M059J (cell line): ENCODE measurements around the gene SCUBE2. TPM values are rescaled to one million over a fixed set of nuclear protein-coding genes. Genes with fewer than 3 reads are reported as not detected.

ENCODE experiments used
- DNase-seq: peaks from one replicate; pipeline ENCODE4 v3.0.0-alpha.2; 2012; ENCODE audit warnings: low read depth
- total RNA-seq: library from RNA; depleted of rRNA; stranded (reverse); fragments of >200 nt; shearing (Covaris generic); gene quantifications from 2 replicates; pipeline ENCODE4 v1.2.3, GENCODE V29; 2014

Gene SCUBE2
- total RNA-seq, 1 experiment from 2014 or later, result 0.37 TPM

DNA sequence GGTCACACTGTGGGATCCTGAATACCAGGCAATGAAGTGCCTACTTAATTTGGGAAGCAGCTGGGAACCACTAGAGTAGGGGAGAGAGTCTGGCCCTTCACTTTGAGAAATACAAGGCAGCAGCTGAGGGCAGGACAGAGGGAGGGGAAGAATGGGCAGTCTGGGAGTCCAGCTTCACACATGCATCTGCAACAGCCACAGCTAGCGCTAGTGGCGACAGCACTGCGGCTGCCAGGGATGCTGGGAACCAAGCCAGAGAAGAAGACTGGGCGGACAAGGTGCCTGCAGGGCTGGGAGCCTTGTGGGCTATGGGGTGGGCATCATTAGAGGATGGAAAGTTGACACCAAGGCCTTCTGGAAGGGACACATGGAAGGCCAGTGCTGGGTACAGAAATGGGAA, 15.8 kb downstream of the SCUBE2 start:
- peak; percentile 29 for DNase-seq

GRCh38 chr11:9074338-9075029, 16.9 kb downstream of the SCUBE2 start:
- no peak for DNase-seq

GRCh38 chr11:9073466-9074225, 17.8 kb downstream of the SCUBE2 start:
- no peak for DNase-seq

DNA sequence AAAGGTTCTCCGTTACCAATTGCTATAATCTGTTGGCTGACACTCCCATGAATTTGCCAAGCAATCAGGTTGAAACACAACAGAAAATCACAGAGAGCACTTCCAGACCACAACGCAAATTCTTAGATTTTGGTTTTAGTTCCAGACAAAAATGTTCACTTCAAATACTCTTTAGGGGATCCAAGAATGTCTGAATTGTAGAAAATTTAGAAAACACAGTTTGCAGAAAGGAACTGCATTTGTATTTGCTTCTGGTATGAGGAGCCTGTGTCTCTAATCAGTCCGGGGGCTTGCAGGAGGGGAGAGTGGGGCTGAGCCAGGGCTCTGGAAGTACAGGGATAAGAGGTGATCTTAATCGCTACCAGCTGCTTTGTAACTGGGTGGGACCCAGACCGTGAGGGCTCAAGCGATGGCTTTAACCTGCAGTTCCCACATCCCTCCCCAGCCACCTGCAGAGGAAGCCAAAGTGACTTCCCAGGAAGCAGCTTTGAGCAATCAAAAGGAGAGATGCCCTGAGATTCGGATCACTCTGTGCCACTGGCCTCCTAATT, 18.7 kb downstream of the SCUBE2 start:
- no peak for DNase-seq

GRCh38 chr11:9071692-9072091, 19.7 kb downstream of the SCUBE2 start:
- no peak for DNase-seq

DNA sequence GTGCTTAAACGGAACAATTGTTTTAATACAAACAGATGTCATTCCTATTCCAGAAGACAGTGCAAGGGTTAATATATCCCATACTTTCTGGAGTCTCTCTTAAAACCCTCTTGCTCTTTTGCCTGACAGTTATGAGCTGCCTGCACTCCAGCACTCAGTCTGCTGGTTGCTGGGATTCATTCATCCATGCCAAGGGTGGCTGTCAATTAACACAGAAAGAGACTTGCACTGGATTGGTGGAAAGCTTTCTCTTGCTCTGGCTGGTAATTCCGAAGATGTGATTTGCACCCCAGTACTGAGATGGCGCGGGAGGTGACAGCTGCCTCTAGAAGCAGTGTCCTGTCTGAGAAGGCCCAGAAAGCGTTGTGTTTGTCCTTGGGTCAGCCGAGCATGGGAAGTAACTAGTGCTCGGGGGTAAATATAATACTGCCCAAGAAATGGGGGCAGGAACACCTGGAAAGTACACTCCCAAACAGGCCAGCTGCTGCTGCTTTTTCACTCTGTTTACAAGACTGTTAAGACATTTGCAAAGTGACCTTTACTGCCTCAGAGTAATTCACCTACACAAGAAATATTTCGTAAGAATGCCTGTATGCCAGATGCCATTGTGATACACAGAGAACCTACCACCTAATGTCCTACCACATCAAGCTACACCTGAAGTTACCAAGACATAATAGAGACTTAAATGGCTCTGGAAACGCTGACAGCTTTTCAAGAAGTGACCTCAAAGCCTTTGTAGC, 20.5 kb downstream of the SCUBE2 start:
- DNase-seq, result no peak

- DNase-seq, result no peak
These were observed 21.4 kb downstream of the SCUBE2 start for GRCh38 chr11:9069862-9070470.

- DNase-seq, result no peak
These were observed 22.1 kb downstream of the SCUBE2 start for GRCh38 chr11:9069256-9069655.

DNA sequence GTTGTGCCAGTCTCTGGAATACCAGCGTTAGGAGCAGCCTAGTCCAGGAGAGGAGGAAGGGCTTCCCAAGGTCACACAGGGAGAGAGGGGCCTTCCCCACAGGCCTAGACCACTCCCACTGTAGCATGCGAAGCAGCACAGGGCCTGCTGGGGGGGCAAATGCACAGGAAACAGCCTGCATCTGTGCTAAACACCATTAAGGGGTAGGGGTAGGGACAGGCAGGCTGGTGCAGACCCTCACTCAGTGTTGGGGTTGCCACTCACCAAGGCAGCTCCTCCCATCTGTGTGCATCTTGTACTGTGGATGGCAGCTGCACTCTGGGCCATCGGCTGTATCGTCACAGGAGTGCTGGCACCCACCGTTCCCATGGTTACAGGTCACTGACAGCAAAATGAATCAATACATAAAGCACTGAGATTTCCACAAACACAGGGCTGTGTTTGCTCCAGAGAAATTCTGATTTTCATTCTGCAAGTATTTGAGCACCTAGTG, 24.9 kb downstream of the SCUBE2 start:
- DNase-seq, result no peak

- no peak for DNase-seq
These were observed 25.6 kb downstream of the SCUBE2 start for GRCh38 chr11:9065607-9066432.

DNA sequence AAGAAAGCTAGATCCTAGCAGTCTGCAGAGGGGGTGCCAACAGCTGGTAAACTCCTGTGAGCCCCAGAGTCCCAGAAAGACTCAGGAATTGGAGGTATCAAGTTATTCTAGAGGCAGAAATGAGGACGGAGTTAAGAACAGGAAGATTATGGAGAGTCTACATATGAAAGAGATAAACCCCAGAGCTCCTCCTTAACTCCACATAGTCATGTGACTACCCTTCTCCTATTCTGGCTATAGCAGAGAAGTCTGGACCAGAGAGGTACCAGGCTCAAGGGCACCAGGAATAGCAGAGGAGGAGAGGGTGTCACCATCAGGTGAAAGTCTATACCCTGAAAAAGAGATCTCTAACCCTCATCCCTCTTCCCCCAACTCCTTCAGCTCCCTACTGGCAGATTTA, 29.6 kb downstream of the SCUBE2 start:
- DNase-seq, result no peak

DNA sequence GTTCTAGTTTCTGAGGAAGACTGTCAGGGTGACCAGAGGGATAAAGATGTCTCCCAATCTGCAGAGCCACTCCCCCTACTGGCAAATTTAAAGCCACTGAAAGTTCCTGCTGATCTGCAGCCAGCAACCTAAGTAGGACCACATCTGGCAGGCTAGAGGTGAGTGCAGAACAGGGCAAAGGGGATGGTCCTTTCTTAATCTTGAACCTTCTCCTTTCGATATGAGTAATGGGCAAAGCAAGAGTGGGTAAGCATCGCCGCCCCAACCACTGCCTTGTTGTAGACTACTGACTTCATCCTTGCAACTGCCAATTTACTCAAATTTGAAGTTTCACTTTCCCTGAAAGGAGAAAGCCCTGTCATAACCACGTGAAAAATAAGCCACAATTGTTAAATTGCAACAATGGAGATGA, 30.7 kb downstream of the SCUBE2 start:
- DNase-seq, result peak; percentile 37

DNA sequence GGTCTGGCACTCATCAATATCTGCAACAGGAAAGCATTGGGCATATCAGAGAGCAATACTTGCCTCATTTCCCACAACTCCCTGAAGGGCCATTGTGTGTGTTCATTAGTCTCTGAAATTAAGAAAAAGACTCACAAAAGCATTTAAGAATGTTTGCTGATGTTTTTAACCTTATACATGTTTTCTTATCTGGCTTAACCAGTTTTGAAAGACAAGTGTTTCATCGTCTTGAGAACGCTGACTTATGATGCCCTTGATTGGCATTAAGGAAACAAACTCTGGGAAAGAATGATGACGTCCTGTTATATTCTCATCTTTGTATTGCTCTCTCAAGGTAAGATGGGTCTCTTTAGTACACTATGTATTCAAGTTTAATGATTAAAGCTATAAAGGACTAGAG, 32.0 kb downstream of the SCUBE2 start:
- no peak for DNase-seq

DNA sequence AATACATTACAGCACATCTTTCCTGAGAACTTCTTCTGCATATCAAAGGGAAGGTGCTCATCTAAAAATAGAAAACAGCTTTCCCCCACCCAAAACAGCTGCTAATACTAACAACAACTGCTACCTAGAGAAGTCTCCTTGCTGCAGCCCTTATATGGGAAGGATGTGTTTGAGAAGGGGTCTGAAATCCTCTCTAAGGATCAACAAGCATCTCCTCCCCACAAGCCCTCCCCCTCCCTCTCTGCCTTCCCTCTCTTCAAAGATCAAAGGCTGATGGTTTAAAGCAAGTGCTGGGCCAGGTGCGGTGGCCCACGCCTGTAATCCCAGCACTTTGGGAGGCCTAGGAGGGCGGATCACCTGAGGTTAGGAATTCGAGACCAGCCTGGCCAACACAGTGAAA, 33.5 kb downstream of the SCUBE2 start:
- no peak for DNase-seq

- no peak for DNase-seq
These were observed 34.4 kb downstream of the SCUBE2 start for GRCh38 chr11:9057007-9057406.

DNA sequence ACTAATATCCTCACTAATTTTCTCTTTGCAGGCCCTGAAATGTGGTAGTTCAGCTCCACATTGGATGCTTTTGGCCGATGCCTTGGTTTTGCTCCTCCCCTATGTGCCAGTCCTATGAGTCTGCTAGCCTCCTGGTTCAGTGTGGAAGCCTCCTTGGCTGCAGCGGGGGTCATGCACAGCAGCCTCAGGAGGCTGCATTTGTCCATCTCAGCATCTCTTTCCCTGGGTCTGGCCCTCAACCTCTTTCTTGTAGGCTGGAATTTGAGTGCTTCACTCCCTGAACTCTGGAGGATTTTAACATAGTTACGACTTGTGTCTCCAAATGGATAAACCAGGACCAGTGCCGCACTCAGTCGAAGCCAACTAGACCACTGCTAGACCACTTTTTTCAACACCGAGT, 34.9 kb downstream of the SCUBE2 start:
- DNase-seq, result no peak

- DNase-seq, result peak; percentile 64
These were observed 37.9 kb downstream of the SCUBE2 start for GRCh38 chr11:9053316-9054035.

DNA sequence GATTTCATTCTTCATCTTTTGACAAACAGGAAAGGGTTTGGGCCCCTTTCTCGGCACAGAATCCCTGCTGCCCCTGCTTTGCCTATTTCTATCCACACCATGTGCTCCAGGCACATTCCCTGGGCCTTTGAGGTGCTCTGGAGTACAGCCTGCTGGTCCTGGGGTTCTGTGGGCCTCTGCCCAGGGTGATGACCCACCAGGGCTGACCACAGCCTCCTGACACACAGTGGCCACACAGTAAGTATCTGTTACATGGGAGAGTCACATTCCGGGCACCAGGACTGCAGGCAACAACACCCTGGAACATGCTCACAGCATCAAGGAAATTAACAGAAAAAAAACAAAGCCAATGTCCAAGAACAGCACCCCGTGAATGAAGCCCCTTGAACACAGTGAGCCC, 39.1 kb downstream of the SCUBE2 start:
- DNase-seq, result no peak

DNA sequence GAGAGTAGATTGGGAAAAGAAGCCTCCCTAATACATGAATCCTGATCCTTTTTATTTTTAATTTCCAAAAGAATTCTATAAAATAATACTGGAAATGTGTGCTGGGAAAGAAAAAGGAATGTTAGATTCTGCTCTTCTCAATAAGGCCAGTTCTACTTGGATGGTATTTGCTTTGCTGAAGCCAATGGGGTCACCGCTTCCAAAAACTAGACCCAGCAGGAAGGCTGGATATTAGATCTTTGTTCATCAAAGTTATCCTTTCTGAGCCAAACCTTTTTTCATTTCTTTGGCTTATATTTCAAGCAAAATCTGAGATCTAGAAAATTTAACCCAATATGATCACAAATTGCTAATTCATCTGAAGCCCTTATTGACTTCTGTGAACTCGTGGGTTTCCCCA, 41.4 kb downstream of the SCUBE2 start:
- no peak for DNase-seq

DNA sequence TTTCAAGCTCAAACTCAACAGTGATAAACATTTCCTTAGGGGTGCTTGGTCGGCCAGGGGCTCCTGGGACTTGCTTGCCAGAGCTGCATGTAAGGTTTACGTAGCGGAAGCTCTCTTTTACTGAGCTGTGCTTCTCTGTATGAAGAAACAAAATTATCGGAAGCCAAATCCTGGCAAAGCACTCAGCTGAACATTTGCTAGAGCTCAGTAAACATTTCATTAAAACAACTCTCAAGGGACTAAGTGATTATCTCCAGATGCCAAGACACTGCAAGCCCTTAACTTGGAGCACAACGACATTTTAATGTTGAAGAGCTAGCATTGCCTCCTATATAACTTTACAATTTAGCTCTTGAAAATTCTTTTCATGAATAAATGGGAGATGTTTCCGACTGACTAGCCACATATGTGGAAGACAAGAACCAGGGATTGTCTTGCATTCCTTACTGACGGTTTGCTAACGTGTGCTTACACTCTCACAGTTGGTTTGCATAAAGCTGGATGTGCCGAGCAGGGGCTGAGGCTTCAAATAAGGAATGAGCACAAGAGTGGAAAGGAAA, 43.4 kb downstream of the SCUBE2 start:
- no peak for DNase-seq
